HG03064 (cell line): ENCODE measurements around the gene IKZF2.
"Not testable (repeated sequence)": the region's sequence is repeated elsewhere in the genome, so short reads cannot be mapped to it uniquely, and the experiment has no call there.

Experiments used
- ATAC-seq: cut with Tn5 transposase; IDR thresholded peaks from one replicate; pipeline ENCODE4 v1.9.1; 2021; ENCODE audit warnings: low read depth; ENCODE audit not compliant: unreplicated experiment

The IKZF2 gene

DNA sequence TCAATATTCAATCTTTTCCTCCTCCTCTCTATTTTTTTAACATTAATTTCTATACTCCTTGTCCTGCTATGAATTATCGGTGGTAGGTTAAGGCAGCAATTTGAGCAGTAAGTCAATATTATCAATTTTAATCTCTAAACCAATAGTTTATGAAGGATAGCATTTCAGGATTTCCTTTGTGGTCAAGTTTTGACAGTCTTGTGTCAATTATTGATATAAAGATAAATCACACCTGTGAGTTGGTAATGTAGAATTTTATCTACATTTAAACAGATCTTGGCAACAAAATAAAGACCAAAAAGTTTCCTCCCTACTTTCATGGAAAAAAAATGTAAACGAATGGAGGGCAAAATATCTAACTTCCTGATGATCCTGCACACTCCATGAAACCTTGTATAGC is 87.3 kb downstream of the IKZF2 start:
- no peak for ATAC-seq

DNA sequence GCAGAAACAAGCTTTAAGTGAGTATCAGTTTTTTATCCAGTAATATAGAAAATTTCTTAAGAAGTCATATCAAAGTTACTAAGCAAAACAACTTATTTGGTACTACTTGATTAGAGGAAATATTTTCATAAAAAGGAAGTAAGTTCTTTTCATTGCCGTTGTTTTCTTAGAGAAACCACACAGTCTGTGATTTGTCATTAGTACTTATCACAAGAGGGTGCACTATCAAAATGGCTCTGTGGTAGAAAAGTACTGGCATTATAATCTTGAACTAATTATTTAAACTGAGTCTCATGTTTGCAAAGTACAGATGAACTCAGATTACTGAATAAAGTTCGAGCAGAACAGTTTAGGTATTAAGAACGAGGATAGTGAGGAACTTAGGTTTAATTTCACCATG is 93.4 kb downstream of the IKZF2 start:
- ATAC-seq = no peak

DNA sequence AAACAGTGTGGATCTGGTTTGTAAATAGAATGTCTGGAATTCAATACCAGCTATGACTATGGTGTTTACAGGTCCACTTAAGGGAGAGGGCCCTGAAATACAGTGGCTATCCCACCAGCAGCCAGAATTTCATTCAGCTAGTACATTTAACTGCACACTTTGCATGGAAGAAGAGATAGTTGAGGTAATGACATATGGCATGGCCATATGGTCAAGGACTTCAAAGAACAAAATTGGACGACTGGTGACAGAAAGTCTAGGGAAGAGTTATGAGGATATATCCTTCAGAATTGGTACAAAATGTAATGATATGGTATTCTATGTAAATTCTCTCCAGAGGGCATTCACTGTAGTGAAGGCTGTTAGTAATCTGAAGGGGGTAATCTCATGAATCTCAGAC is 105.0 kb downstream of the IKZF2 start:
- ATAC-seq = no peak

DNA sequence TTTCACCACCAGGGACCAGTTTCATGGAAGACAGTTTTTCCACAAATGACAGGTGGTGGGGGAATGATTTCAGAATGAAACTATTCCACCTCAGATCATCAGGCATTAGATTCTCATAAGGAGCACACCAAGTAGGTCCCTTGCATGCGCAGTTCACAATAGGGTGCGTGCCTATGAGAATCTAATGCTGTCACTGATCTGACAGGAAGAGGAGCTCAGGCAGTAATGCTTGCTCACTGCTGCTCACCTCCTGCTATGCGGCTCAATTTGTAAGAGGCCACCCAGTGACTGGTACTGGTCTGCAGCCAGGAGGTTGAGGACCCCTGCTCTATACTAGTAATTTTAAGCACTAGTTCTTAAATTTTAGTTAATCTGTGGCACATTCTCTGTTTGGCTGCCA is 107.8 kb downstream of the IKZF2 start:
- ATAC-seq = no peak

DNA sequence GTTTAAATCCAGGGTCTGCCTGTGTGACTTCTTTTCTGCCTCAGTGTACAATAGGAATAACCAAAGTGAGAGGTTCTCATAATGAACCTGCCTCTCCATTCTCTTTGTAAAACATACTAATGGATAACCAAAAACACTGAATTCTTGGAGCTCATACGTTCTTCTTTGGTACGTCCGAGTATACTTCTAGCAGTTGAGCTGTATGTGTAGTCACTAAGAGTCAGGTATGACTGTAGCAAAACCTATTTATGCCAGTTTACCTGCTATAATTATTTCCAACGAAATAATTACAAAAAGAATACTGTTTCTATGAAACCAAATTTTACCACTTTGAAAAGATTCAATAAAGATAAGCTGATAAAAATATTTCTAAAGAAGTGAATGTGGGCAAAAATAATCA is 109.2 kb downstream of the IKZF2 start:
- ATAC-seq = no peak

DNA sequence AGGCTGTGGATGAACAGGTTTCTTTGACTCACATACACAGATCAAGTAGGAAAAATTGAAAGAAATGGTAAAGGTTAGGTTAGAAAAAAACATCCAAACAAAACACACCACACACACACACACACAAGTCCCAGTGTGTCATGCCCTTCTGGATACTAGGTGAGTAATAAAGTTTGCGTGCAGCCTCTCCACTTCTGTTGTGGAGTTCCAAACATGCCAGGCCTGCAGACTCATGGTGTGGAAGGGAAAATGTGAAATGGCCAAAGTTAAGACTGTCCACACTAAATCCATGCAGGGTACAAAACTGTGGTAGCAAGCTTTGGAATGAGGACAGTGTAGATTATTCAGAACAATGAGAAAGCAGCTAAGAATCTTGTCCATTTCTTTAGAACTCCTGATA is 114.6 kb downstream of the IKZF2 start:
- ATAC-seq = no peak

DNA sequence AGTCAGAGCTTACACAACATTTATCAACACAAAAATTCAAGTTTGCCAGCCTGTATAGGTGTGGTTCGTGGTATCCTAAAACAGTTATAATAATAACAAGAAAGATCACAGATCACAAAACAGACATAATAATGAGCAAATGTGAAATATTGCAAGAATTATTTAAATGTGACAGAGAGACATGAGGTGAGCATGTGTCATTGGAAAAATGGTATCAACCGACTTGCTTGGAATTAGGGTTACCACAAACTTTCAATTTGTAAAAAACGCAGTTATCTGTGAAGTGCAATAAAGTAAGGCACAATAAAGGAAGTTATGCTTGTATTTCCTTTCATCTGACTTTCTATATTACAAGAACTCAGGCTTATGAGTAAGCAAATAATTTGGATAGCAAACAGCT is 116.8 kb downstream of the IKZF2 start:
- no peak for ATAC-seq

DNA sequence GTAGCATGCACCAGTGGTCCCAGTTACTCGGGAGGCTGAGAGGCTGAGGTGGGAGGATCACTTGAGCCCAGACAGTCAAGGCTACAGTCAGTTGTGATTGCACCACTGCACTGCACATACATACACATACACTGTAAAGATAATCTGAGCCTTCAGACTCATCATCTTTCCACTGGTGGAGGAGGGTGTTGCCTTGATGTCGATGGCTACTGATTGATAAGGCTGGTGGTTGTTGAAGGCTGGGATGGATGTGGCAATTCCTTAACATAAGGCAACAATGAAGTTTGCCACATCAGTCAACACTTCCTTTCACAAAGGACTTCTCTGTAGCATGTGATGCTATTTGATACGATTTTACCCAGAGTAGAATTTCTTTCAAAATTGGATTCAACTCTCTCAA is 118.8 kb downstream of the IKZF2 start:
- no peak for ATAC-seq

DNA sequence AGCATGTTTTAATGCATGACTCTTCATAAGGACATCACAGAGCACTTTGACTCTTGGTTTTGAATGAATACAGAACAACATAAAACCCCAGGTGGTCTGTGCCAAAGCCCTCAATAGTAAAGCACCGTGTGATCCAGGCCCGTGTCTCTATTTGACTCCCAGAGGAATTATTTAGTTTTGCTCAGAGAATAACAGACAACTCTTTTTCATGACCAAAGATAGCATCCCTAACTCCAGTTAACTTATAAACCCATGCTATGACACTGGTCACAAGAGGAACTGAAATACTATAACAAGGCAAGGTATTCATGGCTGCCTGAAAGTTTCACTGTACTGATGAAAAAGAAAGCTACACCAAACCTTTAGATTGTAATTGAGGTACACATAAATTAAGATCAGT is 128.4 kb downstream of the IKZF2 start:
- peak; percentile 68 for ATAC-seq

DNA sequence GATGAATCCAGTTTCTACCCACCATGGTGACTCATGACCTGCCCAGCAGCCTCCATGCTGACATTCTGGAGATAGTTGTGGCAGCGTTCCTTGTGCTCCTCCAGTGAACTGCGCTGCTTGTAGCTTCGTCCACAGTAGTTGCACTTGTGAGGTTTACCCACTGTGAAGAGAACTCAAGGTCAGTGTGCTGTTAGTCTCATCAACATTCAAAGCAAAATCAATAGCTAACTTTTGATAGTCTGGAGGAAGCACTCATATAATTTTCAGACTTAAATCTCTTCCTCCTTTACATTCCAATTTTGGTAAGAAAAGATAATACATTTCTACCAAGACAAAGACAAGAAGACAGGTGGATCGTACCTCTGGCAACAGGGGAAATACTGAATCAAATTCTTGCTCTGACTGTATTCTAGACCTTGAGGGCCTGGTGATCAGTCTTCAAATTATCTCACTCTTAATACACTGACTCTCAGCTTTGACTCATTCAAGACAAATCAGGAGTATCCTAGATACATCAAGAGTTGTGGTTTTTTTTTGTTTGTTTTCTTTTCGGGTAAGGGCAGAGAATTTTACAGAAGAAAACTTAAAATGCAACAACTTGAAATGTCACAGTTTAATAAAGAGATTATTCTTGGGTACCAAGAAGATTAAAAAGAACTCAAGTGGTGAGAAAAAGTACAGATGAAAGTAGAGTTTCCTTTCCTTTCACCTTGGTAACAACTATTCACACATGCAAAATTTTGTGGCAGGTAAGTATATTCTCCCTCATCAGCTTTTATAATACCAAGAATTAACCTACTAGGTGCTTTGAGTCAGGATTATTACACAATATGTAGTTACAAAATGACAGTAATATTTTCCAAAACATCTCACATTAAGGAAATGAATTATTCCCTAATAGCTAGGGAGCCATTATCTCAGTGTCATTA is 129.2 kb downstream of the IKZF2 start:
- peak; percentile 74 for ATAC-seq

DNA sequence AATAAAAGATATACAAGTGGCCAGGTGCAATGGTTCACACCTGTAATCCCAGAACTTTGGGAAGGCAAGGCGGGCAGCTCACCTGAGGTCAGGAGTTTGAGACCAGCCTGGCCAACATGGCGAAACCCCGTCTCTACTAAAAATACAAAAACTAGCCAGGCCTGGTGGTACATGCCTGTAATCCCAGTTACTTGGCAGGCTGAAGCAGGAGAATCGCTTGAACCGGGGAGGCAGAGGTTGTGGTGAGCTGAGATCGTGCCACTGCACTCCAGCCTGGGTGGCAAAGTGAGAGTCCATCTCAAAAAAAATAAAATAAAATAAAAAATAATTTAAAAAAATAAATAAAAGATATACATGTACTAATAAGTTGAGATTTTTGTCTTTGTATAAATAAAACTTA is 130.5 kb downstream of the IKZF2 start:
- ATAC-seq = not testable (repeated sequence)

DNA sequence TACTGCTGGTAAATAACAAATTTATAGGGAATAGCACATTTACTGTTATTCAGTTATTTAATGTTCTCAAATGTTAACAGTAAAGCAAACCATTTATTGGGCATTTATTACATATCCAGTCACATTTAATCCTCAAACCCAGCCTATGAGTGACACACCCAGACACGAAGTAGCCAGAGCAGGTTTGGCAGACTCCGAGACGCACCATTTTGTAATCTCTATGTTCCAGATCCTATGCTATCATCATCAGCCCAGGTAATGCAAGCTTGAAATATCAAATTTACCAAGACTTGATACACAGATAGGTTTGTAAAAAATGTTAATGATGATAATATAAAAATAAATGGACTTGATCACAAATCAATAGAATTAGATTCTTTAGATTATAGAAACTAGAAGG is 131.1 kb downstream of the IKZF2 start:
- ATAC-seq = no peak

DNA sequence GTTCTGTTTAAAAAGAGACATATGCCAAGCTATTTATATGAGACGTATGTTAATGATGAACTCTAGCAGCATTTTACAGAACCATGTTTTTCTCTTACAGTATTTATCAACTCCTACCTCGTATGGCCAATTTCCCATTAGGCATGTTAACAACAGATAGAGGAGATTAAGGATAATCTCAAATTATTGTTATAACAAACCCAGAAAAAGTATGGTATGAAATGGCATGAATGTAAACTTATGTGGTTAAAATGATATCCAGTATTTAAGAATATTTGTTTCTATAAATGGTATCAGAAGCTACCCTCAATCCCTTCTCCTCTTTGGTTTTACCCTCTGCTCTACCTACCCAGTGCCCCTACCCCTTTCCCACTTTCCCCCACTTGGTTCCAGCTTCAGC is 132.0 kb downstream of the IKZF2 start:
- ATAC-seq = no peak

DNA sequence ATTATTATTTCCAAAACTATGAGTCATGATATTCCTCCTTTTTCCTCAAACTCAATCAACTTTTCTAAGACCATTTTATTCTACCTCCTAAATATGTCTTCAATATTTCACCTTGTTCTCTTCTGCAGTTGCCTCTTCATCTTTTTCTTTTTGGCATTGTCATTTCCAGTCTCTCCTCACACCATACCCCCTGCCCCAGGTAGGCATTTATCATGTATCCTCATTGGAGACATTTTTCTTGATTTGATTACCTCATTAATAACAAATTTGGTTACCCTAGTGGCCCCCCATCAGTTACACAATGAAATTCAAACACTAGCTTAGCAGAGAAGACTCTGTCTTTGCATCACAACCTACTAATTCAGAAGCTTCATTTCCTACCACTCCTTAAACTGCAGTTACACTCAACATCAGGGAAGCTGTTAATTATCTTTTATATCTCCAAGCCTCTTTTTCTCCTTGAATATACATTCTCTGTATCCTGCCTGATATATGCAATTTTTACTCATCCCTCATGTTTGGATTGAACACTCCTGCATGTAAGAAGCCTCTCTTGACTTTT is 133.0 kb downstream of the IKZF2 start:
- no peak for ATAC-seq

DNA sequence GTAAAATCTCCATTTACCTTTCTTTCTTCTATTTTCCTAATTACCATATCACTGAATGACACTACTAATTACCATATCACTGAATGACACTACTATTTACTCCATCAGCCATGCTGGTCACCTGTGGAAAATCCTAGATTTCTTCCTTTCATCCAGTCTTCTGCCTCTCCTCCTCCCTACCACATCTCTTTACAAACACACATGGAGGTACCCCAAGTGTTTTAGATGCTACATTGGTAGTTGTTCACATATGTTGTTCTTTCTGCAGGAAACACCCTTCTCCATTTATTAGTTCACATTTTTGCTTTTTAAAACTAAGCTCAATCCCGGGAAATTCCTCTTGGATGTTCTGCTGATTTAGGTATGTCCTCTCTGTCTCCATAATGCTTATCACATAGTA is 134.0 kb downstream of the IKZF2 start:
- ATAC-seq = no peak

DNA sequence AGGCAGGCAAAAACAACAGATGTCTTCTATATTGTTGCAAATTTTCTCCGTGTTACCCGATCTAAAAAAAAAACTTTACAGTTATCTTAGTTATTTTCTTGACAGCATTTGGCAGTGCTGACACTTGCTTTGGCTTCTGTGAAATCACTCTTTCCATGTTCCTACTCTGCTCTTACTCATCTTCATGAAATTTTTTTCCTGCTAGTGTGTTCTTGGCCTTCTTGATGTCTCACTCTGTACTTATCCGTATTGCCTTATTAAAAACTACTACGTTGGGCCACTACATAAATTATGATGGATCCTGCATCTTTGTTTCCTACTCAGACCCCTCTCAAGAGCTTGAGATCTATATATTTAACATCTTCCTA is 134.4 kb downstream of the IKZF2 start:
- ATAC-seq = no peak

DNA sequence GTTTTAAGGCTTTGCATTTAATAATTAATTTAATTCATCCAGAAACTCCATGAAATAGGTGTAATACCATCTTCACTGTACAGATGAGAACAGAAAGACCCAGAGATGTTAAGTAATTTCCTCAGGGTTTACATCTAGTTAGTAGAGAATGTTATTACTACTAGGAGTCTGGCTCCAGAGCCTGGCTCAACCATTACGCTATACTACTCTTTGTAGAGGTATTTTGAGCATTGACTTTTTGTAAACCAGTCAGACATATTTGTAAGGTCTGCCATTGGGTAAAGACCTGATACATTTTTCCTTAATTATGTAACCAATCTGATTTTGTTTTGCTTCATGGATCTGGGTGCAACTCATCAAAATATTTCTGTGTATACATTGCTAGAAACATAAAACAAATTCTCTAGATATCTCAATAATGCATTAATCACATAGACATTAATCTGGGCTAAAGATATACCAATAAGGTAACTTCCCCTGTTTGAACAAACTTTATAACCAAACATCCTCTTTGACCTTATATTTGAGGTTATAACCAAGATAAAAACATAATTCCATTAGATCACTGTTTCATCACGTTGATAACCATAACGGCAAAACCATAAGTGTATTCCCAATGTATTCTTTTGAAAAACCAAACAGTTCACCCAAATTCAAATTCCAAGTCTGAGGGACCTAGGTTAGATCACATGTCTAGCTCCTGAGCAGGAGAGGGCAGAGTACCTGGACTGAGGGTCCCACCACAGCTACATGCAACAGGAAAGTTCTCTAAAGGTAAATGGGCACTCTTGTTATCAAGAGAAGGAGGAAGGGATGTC is 135.0 kb downstream of the IKZF2 start:
- peak; percentile 22 for ATAC-seq

DNA sequence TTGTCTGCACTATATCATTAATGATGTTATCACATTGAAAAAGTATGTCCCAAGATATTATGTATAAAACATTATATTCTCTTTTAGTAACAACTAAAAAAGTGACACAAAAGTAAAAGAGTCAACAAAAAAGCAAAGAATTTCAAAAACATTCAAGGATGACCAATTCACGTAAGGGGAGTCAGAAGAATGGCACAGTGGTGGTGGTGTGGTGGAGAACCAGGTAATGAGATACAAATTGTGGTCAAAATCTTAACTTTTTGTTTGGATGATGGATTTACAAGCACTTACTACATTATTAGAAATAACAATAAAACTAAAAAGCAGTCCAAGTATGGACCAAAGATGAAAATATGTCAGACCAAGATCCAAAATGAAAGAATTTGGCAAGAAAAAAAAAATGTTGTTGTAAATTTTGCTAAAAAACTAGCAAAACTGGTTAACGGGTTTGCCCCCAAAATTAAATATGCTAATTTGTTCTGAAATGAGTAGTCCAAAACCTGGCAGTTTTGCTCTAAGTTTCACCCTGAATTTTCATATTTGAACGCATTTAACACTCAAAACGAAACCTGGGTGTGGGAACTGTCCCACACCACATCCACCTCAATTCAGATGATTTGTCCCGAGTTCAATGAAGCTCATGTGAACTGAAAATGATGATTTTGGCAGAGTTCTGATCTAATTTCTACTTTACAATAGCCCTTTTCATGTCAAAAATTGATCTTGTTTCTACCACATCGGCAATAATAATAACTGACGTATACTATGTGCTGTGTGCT is 135.8 kb downstream of the IKZF2 start:
- ATAC-seq = peak; percentile 77

DNA sequence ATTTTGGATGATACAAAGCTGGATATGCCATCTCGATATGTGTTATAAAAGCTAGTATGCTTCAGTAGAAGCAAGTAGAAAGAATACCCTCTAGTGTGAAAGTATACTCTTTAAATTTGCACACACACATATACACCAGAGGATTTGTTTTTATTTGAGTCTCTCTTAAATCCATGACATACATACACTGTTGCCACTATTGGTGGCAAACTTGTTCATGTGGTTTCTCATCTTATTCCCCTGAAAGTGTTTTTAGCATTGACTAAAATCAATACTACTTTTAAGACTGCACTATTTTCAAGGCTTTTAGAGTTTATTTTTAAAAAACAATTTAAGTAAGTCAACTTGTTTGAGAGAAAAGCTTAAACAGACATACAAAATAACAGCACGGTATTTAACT is 137.4 kb downstream of the IKZF2 start:
- no peak for ATAC-seq

DNA sequence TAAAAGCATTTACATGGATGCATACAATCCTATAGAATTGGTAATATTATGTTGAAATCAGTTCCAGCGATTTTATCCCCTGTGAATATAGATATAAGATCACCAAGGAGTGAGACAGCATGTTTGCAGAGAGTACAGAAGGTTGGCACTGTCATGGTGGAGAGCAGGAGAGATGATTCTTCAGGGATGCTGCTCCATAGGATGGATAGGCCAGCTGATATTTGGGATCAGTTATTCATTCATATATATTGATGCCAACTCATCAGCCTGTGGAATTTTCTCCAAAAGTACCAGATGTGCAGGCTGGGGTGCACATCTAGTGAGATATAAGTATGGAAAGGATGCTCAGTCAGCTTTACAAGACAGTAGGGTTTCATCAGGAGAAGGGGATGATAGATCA is 139.9 kb downstream of the IKZF2 start:
- ATAC-seq = no peak
